Activated T-cell treated with anti-CD3 and anti-CD28 coated beads for 24 hours (primary cell): ENCODE data around the gene VANGL2.

Source experiments
- DNase-seq: peaks from one replicate; pipeline ENCODE4 v3.0.0-alpha.2; 2020; ENCODE audit warnings: low read depth

The VANGL2 gene

DNA sequence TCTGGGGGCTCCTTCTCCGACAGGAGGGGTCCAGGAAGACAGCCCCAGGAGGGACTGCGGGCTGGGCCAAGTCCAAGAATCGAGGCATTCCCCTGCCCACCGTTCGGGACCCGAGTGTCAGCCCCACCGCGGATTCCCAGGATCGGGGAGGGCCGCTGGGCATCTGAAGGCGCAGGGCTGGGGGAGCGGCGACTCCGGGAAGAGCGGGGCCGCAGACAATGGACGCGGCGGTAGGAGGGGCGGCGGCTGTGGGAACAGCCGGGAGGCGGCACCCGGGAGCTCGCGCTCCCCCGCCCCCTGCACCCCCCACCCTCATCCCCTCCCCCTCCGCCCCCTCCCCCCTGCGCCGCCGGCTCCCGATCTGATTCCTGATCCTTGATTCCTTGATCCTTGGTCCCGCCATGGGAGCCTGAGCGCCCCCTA, at the start of gene VANGL2:
Gene VANGL2, plus strand, starts transcription at position 342 of the 423 bp plus-strand sequence. CDS start 15,274 bp downstream, outside the sequence.
- peak; percentile 19 for DNase-seq

DNA sequence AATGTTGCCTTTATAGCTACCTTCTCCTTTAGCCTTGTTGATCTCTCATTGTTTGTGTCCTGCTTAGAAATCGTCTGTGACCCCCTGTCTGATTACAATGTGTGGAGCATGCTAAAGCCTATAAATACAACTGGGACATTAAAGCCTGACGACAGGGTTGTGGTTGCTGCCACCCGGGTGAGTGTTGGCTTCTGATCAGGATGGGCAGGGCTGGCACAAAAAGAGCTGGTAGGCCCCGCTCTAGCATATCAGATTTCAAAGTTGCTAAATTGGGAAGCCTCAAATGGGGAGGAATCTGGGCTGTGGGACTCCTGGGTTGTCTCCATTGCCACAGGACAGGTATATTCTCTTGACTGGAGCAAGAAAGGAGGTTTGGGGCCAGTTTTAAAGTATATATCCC, 48.7 kb upstream of the VANGL2 start:
- DNase-seq = no peak

DNA sequence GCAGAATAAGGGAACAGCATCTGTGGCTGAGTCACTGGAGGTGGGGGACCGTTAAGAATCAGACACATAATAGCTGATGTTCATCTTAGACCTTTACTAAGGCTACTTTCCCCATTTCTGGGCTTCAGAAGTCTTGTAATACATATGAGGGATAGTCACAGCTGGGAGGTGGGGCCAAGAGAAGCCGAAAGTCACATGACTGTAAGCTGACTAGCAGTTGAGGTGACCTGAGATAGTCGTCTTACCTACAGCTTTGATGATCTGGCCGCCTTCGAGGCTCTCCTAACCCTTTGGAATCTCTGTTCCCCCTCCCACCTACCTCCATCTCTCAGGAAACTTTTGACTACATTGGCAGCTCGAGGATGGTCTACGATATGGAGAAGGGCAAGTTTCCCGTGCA, 47.8 kb upstream of the VANGL2 start:
- no peak for DNase-seq

DNA sequence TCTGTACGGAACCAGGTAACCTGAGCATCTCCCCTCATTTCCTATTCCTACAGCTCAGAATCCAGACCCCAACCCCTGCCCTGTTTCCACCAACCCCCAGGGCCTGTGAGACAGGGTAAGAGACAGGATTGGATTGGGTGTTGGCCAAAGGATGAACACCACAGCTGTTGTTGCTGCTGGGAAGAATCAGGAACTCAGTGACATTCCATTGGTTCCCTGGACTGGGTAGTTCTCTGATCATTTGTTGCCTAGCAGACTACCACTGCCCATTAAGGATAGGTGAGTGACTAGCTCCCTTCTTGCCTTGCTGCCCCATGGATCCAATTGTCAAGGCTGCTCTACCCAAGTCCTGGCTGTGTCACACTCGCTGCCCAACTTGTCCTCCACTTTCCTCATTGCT, 47.1 kb upstream of the VANGL2 start:
- no peak for DNase-seq

DNA sequence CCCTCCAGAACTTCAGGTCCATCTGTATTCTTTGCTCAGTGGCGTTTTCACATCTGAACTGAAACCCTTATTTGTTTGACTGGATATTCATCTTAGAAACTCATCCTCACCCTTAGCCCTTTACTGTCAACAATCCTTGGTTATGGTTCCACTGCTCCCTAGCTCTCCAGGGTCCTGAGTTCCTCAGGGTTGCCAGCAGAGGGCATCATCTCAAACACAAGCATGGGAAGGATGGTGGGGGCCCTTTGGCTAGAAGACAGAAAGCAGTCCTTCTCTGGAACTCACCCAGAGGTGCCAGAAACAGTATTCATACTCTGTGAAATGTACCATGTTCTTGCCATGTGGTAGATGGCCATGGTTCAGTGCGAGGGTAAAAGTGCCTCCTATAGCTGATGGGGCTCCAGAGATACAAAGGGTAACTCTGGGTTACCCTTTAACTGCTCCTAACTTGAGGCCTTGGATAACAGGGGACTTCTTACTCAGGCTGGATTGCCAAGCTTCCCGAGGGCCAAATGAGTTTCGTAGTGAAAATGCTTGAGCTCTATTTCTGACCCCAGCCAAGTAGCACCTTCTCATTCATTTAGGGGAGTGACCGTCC, 45.9 kb upstream of the VANGL2 start:
- no peak for DNase-seq

DNA sequence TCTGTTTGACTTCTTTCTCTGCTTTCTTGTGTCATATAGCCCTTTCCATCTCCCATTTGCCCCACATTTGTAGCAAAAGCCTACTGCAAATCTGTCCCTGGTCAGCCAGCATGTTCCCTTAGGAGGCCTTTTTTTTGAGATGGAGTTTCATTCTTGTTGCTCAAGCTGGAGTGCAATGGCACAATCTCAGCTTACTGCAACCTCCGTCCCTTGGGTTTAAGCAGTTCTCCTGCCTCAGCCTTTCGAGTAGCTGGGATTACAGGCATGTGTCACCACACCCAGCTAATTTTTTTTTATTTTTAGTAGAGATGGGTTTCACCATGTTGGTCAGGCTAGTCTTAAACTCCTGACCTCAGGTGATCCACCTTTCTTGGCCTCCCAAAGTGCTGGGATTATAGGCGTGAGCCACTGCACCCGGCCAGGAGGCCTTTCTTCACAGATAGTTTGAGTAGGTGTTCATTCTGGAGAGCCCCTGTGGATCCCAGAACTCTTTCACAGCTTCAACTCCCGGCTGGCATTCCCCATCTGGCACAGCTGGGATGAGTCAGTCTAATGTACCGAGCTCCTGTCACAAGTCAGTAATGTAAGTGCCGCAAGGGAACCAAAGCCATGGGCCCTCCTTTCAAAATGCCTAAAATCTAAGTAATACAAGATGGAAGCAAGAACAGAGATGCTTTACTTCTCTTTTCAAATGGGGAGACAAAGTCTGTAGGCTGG, 42.9 kb upstream of the VANGL2 start:
- DNase-seq = no peak

DNA sequence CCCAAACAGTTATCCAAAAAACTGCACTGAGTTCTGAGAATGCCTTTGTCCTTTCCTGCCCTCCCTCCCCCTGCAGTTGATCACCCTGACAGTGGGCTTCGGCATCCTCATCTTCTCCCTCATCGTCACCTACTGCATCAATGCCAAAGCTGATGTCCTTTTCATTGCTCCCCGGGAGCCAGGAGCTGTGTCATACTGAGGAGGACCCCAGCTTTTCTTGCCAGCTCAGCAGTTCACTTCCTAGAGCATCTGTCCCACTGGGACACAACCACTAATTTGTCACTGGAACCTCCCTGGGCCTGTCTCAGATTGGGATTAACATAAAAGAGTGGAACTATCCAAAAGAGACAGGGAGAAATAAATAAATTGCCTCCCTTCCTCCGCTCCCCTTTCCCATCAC, 42.3 kb upstream of the VANGL2 start:
- no peak for DNase-seq

DNA sequence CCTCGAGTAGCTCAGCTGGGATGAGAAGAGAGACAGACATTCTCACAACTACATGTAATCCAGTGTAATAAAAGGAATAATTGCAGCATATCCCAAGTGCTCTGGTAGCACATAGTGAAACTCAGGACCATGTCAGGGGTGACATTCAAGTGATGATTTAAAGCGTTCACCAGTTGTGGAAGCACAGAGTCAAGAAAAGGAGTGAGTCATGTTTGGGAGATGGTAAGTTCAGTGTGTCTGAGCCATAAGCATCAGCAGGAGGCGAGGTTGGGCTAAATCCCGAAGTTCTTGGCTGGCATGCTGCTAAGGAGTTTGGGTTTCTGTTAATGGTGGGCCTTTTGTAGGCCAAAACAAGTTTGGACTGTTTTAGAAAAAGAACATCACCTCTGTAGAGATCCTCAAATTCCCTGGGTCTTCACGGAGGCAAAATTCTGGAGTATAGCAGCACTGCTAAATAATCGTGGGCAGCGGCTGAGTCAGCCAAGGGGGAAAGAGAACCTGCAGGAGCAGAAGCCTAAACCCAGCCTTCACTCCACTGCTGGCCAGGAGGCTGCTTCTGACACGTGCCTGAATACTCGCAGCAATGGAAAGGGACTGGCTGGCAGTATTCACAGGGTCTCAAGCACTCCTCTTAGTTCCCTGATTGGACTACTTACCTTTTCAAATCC, 40.7 kb upstream of the VANGL2 start:
- DNase-seq = no peak

DNA sequence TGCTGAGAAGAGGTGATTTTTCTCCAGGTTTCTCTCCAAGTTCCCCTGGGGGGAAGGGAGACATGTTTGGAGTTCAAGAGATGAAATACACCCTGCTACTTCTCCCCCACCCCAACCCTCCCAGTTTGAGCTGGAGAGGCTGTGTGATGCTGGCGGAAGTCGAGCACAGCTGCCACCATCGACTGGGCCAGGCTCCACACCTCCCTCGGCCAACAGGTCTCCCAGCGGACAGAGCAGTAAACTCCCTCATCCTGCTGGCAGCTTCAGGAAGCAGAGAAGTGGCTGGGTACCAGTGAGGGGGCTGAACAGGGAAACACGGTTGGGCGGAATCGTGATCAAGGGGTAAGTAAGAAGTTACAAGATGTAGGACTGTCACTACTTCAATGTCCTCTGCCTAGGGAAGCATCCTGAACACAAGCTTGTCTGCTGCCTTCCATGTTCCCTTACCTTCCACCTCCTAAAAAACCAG, 40.1 kb upstream of the VANGL2 start:
- no peak for DNase-seq

DNA sequence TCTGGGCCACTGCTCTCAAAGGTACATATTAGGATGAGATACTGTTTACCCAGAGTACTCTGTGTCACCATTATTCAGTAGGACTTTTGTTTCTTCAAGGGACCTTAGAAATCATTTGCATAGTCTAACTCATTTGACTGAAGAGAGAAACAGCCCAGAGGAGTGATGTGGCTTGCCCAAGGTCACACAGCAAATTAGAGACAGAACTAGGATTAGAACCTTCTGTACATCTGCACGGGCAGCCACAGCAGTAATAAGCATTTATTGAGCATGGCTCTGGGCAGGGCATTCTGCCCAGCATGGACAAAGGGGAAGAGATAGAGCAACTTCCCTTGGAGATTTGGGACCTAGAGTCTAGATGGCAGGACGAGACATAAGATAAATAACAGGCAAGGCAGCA, 39.2 kb upstream of the VANGL2 start:
- no peak for DNase-seq

DNA sequence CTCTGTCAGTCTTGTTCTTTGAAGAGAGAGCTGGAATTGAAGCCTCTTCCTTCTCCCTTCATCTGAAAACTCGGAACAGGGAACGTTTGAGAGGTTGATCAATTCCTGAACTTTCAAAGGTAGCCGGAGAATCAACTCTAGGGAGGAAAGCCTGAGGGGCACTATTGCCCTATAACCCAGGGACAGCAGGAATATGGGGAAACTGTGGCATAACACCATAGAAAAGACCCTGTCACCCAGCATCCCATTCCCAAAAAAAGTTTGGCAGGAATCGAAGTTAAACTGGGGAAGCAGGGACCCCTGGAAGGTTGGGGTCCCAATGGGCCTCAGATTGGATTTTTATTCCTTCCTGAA, 38.6 kb upstream of the VANGL2 start:
- DNase-seq = no peak

DNA sequence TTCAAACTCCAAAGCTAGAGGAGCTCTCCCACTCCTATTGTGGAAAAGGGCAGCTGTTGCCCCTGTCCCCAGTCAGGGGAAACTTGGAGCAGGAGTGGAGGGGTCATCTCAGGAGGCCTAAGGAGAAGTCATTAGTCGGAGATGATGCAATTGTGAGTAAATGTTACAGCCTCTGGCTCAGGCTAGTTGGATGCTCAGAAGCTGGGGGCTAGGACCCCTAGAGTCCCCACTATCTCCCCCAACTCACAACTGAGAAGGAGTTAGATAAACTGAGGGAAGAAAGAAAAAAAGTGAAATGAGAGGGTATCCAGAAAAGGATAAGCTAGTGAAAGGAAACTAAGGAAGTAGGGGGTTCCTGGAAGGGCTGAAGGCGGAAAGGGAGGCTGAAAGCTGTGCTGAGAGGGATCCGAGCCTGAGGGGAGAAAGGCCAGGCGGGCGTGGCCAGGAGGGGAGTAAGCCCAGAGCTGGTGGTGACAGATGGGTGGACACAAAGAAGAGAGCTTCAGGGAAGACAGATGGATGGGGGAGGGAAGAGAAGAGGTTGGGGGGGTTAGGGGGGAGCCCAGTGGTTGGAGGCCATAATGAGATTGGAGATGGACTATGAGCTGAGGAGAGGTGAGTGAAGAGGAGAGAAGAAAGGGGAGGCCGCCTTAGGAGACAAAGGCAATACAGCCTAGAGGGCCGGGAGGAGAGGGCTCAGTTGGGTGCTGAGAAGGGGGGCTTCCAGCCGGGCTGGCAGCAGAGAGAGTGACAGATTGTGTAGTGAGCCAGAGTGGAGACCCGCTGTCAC, 38.0 kb upstream of the VANGL2 start:
- no peak for DNase-seq

DNA sequence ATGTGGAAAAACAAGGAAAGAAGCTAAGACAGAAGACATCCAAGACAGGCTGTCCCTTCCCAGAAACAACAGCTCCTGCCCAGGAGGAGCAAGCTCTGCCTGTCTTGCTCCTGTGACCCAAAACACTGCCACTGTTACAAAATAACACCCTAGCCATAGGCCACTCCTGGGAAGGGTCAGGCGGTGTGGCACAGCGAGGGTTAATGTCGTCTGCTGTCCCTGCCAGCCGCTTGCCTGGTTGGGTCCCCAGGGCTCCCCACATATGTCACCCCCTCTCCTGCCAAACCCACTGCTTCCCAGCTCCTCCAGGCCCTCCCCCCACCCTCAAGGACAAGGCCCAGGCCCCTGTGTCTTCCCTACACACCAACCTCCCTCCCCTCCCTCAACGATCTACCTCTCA, 37.4 kb upstream of the VANGL2 start:
- no peak for DNase-seq

DNA sequence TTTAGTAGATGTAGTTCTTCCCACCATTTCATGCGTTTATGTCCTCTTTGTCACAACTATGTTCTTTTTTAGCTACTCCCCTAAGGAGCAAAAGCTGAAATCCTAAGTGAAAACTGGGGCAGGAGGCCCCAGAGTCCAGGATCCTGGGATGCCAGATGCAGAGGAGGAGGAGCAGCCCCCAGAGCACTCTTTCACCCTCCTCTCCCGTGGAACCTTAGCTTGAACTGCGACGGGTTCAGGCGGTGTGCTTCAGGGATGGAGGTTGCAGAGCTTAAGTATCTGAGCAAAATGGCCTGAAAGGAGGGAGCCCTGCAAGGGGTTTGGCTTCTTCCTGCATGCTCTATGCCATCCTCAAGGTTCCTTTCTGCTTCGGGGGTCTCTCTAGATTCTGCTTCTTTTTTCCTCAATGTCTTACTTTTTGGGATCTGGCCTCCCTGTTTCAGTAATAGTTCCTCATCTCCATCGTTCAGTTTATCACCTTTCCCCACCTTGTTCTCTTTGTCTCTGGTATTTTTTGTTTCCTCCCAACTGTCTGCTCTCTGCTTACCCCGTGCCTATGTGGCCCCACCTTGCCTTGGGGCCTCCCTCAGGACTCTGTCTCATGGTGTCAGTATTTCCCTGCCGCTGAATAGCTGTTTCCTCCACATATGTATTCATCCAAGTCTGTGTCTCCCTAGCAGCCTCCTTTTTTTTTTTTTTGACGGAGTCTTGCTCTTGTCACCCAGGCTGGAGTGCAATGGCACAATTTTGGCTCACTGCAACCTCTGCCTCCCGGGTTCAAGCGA, 36.2 kb upstream of the VANGL2 start:
- no peak for DNase-seq

DNA sequence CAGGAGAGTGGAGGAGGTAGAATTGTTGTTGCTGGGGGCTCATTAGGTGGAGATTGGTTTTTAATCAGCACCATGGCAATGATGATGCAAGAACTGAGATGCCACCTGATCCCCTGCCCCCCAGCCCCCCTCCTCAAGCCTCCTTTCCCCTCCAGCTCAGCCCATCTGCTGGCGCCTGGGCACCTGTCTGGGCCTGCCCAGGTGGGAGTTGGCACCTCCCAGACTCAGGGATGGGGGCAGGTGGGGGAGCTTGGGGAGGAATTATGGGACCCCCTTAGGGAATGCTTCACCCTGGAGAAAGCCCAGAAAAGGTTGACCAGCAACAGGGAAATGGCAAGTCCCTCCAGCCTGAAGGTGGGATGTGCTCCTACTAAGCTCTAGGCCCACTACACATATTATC, 35.0 kb upstream of the VANGL2 start:
- no peak for DNase-seq

DNA sequence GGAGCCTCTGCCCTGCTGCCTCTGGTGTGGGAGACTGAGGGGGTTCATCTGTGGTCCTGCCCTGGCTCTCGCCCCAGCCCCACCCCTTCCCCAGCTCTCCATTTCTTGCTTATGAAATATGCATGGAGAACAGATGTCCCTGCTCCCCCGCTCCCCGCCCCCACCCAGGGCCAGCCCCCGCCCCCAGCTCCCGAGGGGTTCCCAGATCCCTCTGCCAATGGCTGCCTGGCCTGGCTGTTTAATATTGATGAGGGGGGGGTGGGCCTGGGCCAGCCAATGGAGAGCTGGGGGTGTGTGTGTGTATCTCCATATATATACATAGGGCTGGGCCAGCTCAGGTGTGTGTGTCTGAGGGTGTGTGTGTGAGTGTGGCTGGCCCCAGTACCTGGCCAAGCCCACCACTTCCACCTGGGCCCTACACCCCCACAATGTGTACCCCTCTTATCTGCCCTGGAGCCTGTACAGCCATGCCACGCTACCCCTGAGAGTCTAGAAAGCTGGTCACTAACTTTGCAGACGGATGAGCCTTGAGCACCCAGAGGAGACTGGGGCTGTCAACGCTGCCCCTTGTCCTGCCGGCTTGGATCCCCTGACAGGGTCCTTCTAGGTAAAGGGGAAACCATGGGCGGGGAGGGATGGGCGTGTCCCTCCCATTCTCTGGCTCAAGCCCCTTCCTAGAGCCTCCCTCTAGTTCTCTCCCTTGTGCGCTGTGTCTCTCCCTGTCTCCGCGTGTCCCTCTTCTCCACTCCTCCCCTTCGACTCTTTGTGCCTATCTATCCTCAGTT, 33.4 kb upstream of the VANGL2 start, which contains the start of gene NHLH1:
Gene NHLH1, plus strand, starts transcription at position 341 of the 785 bp plus-strand sequence. CDS start 3,661 bp downstream, outside the sequence.
- no peak for DNase-seq

DNA sequence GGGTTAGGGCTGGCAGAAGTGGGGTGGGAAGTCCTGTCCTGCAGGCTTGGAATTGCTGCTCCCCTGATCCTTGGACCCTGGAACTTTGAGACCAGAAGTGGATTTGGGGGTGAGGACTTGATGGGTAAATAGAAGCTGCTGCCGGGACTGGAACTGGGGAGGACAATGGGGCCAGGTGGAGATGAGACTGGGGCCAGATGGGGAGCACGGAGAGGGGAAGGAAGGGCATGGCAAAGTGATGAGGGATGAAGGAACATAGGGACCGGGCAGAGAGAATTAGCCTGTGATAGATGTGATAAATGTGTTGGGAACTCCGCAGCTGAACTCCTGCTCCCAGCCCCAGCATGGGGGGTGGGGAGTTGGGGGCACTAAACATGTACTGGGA, 32.9 kb upstream of the VANGL2 start:
- no peak for DNase-seq

DNA sequence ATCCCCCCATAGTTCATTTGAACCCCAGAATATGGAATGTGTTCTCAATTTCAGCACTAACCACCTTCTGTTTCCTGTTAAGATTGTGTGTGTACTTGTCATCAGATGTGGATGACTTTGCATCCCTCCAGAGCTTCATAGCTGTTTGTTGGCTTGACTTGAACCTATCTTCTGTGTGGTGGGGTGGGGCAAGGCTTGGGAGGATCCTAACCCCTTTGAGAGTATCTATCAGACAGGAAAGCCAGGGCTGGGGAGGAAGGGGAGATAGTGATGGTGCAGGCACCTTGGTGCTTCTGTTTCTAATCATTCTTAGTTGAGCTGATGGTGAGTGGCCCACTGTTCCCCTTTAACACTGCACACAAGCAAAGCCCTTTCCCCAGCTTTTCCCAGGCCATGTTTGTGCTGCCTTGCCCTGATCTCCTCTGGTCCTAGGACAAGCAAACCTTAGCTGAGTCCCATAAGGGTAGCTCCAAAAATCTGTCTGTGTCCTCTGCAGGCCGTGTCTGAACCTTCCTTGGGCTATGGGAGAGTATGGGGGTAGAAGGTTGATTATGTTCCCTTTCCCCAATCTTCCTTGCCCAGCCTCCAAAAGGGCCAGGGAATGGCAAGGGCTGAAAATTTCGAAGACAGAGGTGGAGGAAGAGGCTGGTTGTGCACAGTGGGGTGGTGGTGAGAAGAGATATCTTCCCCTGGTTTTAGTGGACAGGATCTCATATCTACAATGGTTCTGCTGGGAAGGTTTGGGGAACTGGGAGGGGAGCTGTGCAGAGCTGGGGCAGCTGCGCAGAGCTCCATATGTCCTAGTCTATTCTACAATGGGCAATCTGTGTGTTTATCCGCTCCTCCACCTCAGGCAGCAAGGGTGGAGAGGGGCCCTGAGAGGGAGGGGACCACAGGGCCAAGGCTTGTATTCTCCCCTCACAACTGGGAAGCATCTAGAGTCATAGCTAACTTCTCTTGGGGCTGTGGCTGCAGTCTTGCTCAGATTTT, 32.1 kb upstream of the VANGL2 start:
- DNase-seq = no peak

DNA sequence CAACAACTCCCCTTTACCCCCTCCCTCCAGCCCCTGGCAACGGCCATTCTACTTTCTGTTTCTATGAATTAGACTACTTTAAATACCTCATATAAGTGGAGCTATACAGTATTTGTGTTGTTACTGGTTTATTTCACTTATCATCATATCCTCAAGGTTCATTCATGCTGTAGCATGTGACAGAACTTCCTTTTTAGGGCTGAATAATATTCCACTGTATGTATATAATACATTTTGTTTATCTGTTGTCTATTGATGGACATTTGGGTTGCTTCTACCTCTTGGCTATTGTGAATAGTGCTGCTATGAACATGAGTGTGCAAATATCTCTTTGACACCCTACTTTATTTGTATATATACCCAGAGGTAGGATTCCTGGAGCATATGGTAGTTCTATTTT, 31.3 kb upstream of the VANGL2 start:
- no peak for DNase-seq
